ENCODE data around the gene HNRNPK. TPM values are rescaled to one million over a fixed set of nuclear protein-coding genes. Genes with fewer than 3 reads are reported as not detected.

HNRNPK gene
- total RNA-seq, 1 experiment from 2014 or later, result 825 TPM

DNA sequence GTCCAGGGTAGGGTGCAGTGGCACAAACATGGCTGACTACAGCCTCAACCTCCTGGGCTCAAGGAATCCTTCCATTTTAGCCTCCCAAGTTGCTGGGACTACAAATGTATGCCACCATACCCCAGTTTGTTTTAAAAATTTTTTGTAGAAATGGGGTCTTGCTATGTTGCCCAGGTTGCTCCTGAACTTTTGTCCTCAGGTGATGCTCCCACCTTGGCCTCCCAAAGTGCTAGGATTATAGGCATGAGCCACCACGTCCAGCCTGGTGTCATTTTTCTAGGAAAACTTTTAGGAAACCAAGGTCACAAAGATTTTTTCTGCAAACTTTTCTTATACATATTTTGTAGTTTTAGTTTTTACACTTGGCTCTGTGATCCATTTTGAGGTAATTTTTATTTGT, 11.3 kb upstream of the HNRNPK start:
- H3K4me3 Mint-ChIP-seq (ENCODE audit: unreplicated experiment), result no peak overlapping the region
- no peak overlapping the region for H3K27ac Mint-ChIP-seq (ENCODE audit: low read depth, unreplicated experiment)
- H3K4me1 Mint-ChIP-seq (ENCODE audit: insufficient read depth, unreplicated experiment), result peaks cover 17% of the 10 kb centered on the region
- intact Hi-C loops (cut with micrococcal nuclease), result no loop called here
- no peaks in the 10 kb centered on the region for H3K27me3 Mint-ChIP-seq (ENCODE audit: insufficient read depth, unreplicated experiment)
- BruUV-seq (replicated peaks), result no TSS peak
- ChIA-PET CTCF (interaction anchor here (0.6 to 0.8 kb wide), 2 partner anchors 9 to 274 kb away, joined by 3 to 4 read pairs; no protein-coding TSS in a partner anchor), POLR2A (no interaction called here)
- TF ChIP-seq, protein P1, sequence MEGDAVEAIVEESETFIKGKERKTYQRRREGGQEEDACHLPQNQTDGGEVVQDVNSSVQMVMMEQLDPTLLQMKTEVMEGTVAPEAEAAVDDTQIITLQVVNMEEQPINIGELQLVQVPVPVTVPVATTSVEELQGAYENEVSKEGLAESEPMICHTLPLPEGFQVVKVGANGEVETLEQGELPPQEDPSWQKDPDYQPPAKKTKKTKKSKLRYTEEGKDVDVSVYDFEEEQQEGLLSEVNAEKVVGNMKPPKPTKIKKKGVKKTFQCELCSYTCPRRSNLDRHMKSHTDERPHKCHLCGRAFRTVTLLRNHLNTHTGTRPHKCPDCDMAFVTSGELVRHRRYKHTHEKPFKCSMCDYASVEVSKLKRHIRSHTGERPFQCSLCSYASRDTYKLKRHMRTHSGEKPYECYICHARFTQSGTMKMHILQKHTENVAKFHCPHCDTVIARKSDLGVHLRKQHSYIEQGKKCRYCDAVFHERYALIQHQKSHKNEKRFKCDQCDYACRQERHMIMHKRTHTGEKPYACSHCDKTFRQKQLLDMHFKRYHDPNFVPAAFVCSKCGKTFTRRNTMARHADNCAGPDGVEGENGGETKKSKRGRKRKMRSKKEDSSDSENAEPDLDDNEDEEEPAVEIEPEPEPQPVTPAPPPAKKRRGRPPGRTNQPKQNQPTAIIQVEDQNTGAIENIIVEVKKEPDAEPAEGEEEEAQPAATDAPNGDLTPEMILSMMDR (IDR thresholded peaks at IDR 0.05; ENCODE audit: unreplicated experiment), result no peak
- H3K9me3 Mint-ChIP-seq (ENCODE audit: unreplicated experiment), result peaks cover 5% of the 10 kb centered on the region
- H3K36me3 Mint-ChIP-seq (ENCODE audit: insufficient read depth, unreplicated experiment), result peaks cover 7% of the 10 kb centered on the region
- no peak for DNase-seq (ENCODE audit: unreplicated experiment)

DNA sequence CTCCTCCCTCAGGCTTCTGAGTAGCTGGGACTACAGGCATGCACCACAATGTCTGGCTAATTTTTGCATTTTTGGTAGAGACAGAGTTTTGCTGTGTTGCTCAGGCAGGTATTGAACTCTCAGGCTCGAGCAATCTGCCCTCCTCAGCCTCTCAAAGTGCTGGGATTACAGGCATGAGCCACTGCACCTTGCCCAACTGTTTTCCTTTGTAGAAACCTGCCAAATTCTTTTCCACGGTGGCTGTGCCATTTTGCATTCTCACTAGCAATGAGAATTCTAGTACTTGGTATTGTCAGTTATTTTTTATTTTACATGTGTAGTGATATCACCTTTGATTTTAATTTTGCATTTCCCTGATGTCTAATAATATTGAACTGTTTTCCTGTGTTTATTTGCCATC, 8.4 kb upstream of the HNRNPK start:
- DNase-seq (ENCODE audit: unreplicated experiment), result no peak
- Mint-ChIP-seq H3K4me3 (ENCODE audit: unreplicated experiment) (no peak overlapping the region), H3K27ac (ENCODE audit: low read depth, unreplicated experiment) (peak overlapping the region; percentile 35), H3K9me3 (ENCODE audit: unreplicated experiment) (peaks cover 5% of the 10 kb centered on the region), H3K36me3 (ENCODE audit: insufficient read depth, unreplicated experiment) (peaks cover 7% of the 10 kb centered on the region), H3K4me1 (ENCODE audit: insufficient read depth, unreplicated experiment) (peaks cover 18% of the 10 kb centered on the region), H3K27me3 (ENCODE audit: insufficient read depth, unreplicated experiment) (no peaks in the 10 kb centered on the region)
- BruUV-seq (replicated peaks), result no TSS peak
- intact Hi-C loops (cut with micrococcal nuclease), result no loop called here
- ChIA-PET CTCF (interaction anchor here (2.5 kb wide), 1 partner anchor 272 kb away, joined by 9 read pairs; no protein-coding TSS in a partner anchor), POLR2A (no interaction called here)
- TF ChIP-seq, protein P1 (IDR thresholded peaks at IDR 0.05; ENCODE audit: unreplicated experiment), result no peak

DNA sequence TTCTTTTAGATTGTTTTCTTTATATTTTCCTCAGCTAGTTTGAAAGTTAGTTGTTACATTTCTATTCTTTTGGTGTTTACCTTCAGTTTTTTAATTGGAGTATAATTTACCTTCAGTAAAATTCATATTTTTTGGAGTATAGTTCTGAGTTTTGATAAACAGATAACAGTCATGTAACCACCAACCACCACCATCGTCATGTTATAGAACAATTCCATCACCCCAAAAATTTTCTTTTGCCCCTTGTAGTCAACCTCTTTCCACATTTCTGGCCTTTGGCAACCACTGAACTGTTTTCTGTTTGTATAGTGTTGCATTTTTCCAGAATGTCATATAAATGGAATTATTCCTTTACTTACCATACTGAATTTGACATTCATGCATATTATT, 7.4 kb upstream of the HNRNPK start:
- H3K4me1 Mint-ChIP-seq (ENCODE audit: insufficient read depth, unreplicated experiment), result peaks cover 19% of the 10 kb centered on the region
- intact Hi-C loops (cut with micrococcal nuclease), result no loop called here

DNA sequence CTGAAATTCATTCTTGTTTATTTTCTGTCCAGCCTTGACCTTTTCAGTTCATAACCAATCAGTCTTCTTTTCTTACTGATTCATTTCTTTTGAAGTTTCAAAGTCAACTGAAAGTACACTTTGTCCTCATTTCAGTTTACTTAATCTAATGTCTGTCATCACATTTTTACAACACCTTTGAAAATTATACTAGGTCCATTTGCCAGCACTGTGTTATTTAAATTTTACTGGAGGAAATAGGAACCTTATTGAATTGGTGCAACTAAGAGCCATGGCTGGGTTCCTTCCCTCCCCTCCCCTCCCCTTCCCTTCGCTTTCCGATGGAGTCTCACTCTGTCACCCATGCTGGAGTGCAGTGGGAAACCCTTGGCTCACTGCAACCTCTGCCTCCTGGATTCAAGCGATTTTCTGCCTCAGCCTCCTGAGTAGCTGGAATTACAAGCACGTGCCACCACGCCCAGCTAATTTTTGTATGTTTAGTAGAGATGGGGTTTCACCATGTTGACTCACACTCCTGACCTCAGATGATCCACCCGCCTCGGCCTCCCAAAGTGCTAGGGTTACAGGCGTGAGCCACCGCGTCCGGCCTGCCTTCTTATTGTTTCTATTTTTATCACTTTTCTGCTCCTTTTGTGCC, 6.9 kb upstream of the HNRNPK start:
- intact Hi-C loops (cut with micrococcal nuclease), result no loop called here
- BruUV-seq (replicated peaks), result no TSS peak
- peak overlapping the region; percentile 46 for H3K4me3 Mint-ChIP-seq (ENCODE audit: unreplicated experiment)
- H3K27ac Mint-ChIP-seq (ENCODE audit: low read depth, unreplicated experiment), result peak overlapping the region; percentile 92
- CTCF ChIA-PET, result interaction anchor here (0.6 to 0.8 kb wide), 2 partner anchors 187 to 274 kb away, joined by 4 to 5 read pairs; no protein-coding TSS in a partner anchor
- TF ChIP-seq, protein P1 (IDR thresholded peaks at IDR 0.05; ENCODE audit: unreplicated experiment), result no peak
- DNase-seq (ENCODE audit: unreplicated experiment), result peak; percentile 59
- H3K9me3 Mint-ChIP-seq (ENCODE audit: unreplicated experiment), result peaks cover 5% of the 10 kb centered on the region
- POLR2A ChIA-PET, result interaction anchor here (0.6 to 1.2 kb wide), 3 partner anchors 9 to 328 kb away, joined by 4 to 6 read pairs (median 5); no protein-coding TSS in a partner anchor
- peaks cover 7% of the 10 kb centered on the region for H3K36me3 Mint-ChIP-seq (ENCODE audit: insufficient read depth, unreplicated experiment)
- H3K27me3 Mint-ChIP-seq (ENCODE audit: insufficient read depth, unreplicated experiment), result no peaks in the 10 kb centered on the region
- peaks cover 16% of the 10 kb centered on the region for H3K4me1 Mint-ChIP-seq (ENCODE audit: insufficient read depth, unreplicated experiment)

More for the DNA sequence above, 7.4 kb upstream of the HNRNPK start:
- POLR2A ChIA-PET, result interaction anchor here (0.6 to 1.2 kb wide), 3 partner anchors 10 to 327 kb away, joined by 4 to 6 read pairs (median 5); no protein-coding TSS in a partner anchor
- TF ChIP-seq, protein P1 (IDR thresholded peaks at IDR 0.05; ENCODE audit: unreplicated experiment), result no peak
- Mint-ChIP-seq H3K9me3 (ENCODE audit: unreplicated experiment) (peaks cover 5% of the 10 kb centered on the region), H3K4me3 (ENCODE audit: unreplicated experiment) (peak overlapping the region; percentile 46), H3K36me3 (ENCODE audit: insufficient read depth, unreplicated experiment) (peaks cover 7% of the 10 kb centered on the region), H3K27me3 (ENCODE audit: insufficient read depth, unreplicated experiment) (no peaks in the 10 kb centered on the region), H3K27ac (ENCODE audit: low read depth, unreplicated experiment) (peak overlapping the region; percentile 92)
- CTCF ChIA-PET, result interaction anchor here (0.8 kb wide), 1 partner anchor 187 kb away, joined by 4 read pairs; no protein-coding TSS in a partner anchor
- BruUV-seq (replicated peaks), result no TSS peak
- no peak for DNase-seq (ENCODE audit: unreplicated experiment)

All from MCF 10A (cell line).